Esophagus muscularis mucosa (tissue), 4 donors: Measurements from ENCODE around the gene GAS2L1.

Source experiments
- EP300 ChIP-seq: sonication (generic); formaldehyde crosslinking; IDR thresholded peaks from one replicate; pipeline ENCODE4 v1.6.1; 2017; ENCODE audit warnings: antibody characterized with exemption
- POLR2A ChIP-seq: fragments of 450-650 bp; IDR thresholded peaks from one replicate; pipeline ENCODE4 v1.6.1; 2017; ENCODE audit warnings: antibody characterized with exemption, moderate library complexity, mild to moderate bottlenecking, low read depth
- TF ChIP-seq, protein P1 (sequence below), 3 experiments: fragments of 200-600 bp in 2 of 3; fragments of 450-650 bp in 1 of 3; sonication (generic) in 2 of 3; IDR thresholded peaks; one replicate each; pipeline ENCODE4 v1.5.1; 2017 to 2019; ENCODE audit warnings: antibody characterized with exemption in 3 of 3, mild to moderate bottlenecking in 2 of 3, moderate library complexity in 1 of 3

DNA sequence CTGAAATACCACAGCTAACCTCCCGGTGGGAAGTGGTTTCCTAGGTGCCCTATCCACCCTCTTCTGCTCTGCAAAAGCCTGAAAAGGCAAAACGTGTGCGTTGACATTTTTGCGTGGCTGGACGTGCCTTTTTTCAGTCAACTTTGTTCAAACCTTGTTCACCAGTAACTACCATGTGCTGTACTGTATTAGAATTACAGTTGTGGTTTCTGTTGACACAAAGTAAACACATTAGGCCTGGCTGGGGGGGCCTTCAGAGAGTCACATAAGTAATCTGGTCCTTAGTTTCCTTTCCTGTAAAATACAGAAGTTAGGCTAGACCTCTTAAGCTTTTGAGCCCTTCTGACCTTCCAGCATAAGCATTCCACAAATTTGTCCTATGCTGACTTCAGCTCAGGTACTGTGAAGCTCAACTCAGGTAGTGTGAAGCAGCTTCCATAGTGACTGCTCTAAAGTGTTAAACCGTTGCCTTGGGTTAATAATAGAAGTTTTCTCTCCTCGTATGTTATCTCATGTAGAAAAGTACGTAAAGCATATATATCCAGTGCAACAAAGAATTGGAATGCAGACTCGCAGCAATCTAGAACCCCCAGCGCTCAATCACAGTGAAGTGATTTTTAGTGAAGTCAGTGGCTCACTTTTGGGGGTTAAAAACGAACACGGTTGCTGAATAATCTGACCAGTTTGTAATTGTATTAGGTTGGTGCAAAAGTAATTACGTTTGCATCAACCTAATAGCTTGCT, 36.5 kb upstream of the GAS2L1 start:
- TF ChIP-seq, protein P1, sequence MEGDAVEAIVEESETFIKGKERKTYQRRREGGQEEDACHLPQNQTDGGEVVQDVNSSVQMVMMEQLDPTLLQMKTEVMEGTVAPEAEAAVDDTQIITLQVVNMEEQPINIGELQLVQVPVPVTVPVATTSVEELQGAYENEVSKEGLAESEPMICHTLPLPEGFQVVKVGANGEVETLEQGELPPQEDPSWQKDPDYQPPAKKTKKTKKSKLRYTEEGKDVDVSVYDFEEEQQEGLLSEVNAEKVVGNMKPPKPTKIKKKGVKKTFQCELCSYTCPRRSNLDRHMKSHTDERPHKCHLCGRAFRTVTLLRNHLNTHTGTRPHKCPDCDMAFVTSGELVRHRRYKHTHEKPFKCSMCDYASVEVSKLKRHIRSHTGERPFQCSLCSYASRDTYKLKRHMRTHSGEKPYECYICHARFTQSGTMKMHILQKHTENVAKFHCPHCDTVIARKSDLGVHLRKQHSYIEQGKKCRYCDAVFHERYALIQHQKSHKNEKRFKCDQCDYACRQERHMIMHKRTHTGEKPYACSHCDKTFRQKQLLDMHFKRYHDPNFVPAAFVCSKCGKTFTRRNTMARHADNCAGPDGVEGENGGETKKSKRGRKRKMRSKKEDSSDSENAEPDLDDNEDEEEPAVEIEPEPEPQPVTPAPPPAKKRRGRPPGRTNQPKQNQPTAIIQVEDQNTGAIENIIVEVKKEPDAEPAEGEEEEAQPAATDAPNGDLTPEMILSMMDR (IDR thresholded peaks at IDR 0.05): no peak
- TF ChIP-seq POLR2A (no peak), EP300 (no peak)
